NB4 (cell line): ENCODE results near the gene CYP4V2.

Source experiments
- DNase-seq: peaks from one replicate; pipeline ENCODE4 v3.0.0; 2010; ENCODE audit warnings: low read depth
- H3K4me3 ChIP-seq: one replicate; pipeline ENCODE4 v1.5.1; 2011; ENCODE audit warnings: mild to moderate bottlenecking, low read depth, low read length, moderate library complexity
- MYC ChIP-seq: IDR thresholded peaks from 2 replicates; pipeline ENCODE4 v1.6.1; 2011; ENCODE audit warnings: low read depth, low read length
- POLR2A ChIP-seq: IDR thresholded peaks from 2 replicates; pipeline ENCODE4 v1.6.1; 2011; ENCODE audit warnings: mild to moderate bottlenecking; ENCODE audit not compliant: insufficient read length; ENCODE audit errors: extremely low read depth
- TF ChIP-seq, protein P1 (sequence below): IDR thresholded peaks from 2 replicates; pipeline ENCODE4 v1.6.1; 2011; ENCODE audit warnings: low read depth, low read length
- TF ChIP-seq, protein P2 (sequence below): IDR thresholded peaks from one replicate; pipeline ENCODE4 v1.5.1; 2012; ENCODE audit warnings: low read depth, low read length

CYP4V2 gene

DNA sequence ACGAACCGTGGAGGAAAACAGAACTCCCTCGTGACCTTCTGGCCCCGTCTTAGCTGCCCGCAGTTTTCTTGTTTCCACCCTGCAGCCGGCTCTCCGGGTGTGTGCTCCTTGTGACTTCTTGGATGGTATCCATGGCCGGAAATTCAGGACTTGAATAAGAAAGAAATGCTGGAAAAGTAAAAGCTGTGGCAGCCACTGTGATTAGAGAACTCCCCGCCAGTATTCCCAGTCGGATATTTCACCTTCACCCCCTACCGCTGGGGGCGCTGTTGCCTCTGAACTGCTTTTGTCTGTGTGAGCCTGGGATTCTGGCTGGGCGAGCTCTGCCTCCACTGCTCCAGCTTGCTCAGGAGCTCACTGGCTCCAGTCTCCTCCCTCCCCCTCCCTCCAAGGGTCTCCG, 41.5 kb upstream of the CYP4V2 start:
- TF ChIP-seq, protein P1, sequence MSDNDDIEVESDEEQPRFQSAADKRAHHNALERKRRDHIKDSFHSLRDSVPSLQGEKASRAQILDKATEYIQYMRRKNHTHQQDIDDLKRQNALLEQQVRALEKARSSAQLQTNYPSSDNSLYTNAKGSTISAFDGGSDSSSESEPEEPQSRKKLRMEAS: no peak
- TF ChIP-seq, protein P2, sequence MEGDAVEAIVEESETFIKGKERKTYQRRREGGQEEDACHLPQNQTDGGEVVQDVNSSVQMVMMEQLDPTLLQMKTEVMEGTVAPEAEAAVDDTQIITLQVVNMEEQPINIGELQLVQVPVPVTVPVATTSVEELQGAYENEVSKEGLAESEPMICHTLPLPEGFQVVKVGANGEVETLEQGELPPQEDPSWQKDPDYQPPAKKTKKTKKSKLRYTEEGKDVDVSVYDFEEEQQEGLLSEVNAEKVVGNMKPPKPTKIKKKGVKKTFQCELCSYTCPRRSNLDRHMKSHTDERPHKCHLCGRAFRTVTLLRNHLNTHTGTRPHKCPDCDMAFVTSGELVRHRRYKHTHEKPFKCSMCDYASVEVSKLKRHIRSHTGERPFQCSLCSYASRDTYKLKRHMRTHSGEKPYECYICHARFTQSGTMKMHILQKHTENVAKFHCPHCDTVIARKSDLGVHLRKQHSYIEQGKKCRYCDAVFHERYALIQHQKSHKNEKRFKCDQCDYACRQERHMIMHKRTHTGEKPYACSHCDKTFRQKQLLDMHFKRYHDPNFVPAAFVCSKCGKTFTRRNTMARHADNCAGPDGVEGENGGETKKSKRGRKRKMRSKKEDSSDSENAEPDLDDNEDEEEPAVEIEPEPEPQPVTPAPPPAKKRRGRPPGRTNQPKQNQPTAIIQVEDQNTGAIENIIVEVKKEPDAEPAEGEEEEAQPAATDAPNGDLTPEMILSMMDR: peak; percentile 59
- no peak overlapping the region for H3K4me3 ChIP-seq
- DNase-seq: peak; percentile 37

DNA sequence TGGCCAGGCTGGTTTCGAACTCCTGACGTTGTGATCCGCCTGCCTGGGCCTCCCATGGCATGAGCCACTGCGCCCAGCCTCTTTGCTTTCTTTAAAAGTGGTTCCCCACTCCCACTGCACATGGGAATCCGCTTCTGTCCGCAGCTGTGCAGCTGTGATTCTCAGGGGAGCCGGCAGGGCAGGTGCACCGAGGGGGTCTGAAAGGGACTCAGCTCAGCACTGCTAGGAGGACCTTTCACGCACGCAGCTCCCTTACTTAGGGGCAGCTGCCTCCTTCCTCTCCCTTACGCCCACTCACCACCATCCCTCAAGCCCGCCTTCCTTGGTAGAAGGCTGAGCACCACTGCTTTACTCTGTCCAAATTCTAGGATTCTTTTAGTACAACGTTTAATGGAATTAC, 40.4 kb upstream of the CYP4V2 start:
- H3K4me3 ChIP-seq: no peak overlapping the region
- TF ChIP-seq, protein P1: no peak
- TF ChIP-seq POLR2A (no peak), MYC (no peak)
- TF ChIP-seq, protein P2: no peak

DNA sequence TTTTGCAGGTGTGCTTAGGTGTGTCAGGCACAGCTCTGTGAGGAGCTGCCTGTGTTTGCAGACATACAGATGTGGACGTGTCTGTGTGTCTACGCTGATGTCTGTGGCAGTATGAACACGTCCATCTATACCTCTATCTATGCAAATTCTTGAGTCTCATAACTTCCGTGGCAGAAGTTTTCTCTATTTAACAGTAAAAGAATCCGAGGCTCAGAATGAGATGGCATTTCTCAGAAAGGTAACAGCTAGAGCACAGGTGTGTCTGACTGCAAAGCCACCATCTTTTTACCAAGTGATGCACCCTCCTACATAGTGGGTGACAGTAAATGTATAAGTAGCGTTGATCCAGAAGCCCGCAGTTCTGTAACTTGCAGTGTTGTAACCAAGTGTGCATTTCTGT, 39.9 kb upstream of the CYP4V2 start:
- TF ChIP-seq, protein P1: no peak
- TF ChIP-seq MYC: no peak
- TF ChIP-seq, protein P2: no peak
- DNase-seq: no peak
- H3K4me3 ChIP-seq: no peak overlapping the region

More for the DNA sequence above, 40.4 kb upstream of the CYP4V2 start:
- DNase-seq: no peak

DNA sequence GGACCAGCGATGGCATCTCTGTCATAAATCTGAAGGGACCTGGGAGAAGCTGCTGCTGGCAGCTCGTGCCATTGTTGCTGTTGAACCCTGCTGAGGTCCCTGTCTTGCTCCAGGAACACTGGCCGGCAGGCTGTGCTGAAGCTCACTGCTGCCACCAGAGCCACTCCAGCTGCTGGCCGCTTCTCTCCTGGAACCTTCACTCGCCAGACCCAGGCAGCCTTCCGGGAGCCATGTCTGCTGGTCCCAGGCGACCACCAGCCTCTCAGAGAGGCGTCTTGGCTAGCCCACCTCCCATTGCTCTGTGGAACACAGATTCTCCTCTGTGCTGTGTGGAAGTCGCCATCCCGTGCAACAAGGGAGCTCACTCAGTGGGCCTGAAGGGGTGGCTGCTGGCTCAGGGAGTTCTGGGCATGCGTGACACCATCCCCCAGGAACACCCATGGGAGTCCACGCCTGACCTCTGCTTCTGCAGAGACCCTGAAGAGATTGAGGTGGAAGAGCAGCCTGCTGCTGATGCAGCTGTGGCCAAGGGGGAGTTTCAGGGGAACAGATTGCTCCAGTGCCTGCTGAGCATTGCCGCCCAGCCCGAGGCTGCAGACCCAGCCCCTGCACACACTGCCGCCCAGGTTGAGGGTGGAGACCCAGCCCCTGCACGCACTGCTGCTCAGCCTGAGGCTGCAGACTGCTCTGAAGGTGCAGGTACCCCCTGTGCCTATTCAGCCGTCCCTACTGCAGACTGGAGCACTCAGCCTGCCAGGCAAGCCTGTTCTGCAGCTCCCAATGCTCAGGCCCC, 33.1 kb upstream of the CYP4V2 start:
- TF ChIP-seq, protein P2: no peak
- TF ChIP-seq MYC (no peak), POLR2A (no peak)
- TF ChIP-seq, protein P1: no peak
- no peak for DNase-seq
- no peak overlapping the region for H3K4me3 ChIP-seq

DNA sequence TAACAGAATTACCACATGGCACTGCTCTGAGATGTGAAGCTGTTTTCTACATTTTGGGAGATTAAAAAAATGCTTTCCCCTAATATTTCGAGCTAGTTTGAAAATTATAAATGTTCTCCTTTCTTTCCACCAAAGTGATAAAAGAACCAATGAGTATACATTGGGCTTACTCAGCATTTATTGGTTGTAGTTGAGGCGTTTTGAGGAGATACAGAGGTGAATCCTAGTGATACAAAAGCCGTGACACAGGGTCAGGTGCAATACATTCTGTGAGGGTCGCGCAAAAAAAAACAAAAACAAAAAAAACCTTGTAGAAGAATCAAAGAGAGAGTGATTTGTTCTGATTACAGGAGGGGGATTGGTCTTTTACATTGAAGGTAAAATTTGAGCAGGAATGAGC, 32.4 kb upstream of the CYP4V2 start:
- no peak for DNase-seq

More for the DNA sequence above, 32.4 kb upstream of the CYP4V2 start:
- TF ChIP-seq POLR2A (no peak), MYC (no peak)
- TF ChIP-seq, protein P2: no peak
- TF ChIP-seq, protein P1: no peak
- H3K4me3 ChIP-seq: no peak overlapping the region
